Kidney (tissue), 14 donors: ENCODE measurements around the gene ESYT2. TPM values are rescaled to one million over a fixed set of nuclear protein-coding genes. Genes with fewer than 3 reads are reported as not detected.

Source experiments
- DNase-seq, 5 donors: peaks; one replicate each; pipeline ENCODE4 v3.0.0-alpha.2; 2013 to 2020
- FAIRE-seq: peaks from 2 replicates; lab custom pipeline; 2012; peaks lifted over from hg19 to GRCh38; lab: Jason Lieb, UNC
- H3K27ac ChIP-seq, 2 donors: one replicate each; pipeline ENCODE4 v1.7.0; 2013; ENCODE audit warnings: low read depth in 2 of 2, low read length in 2 of 2, inconsistent platforms in 1 of 2
- H3K27me3 ChIP-seq: one replicate; pipeline ENCODE4 v1.7.1; 2013; ENCODE audit warnings: low read length, inconsistent platforms; ENCODE audit not compliant: control insufficient read depth, insufficient read depth
- H3K36me3 ChIP-seq, 3 donors: one replicate each; pipeline versions ENCODE4 v1.7.0 to v1.7.1; 2013; ENCODE audit warnings: low read length in 3 of 3, control low read depth in 1 of 3, inconsistent platforms in 1 of 3; ENCODE audit not compliant: insufficient read depth in 3 of 3, control insufficient read depth in 2 of 3
- H3K4me1 ChIP-seq, 3 donors: one replicate each; pipeline versions ENCODE4 v1.7.0 to v1.7.1; 2013; ENCODE audit warnings: low read length in 3 of 3, inconsistent platforms in 1 of 3, low read depth in 1 of 3; ENCODE audit not compliant: control insufficient read depth in 2 of 3, insufficient read depth in 2 of 3
- H3K4me3 ChIP-seq, 3 donors: one replicate each; pipeline versions ENCODE4 v1.7.0 to v1.8.1; 2013; ENCODE audit warnings: low read length in 3 of 3, control low read depth in 1 of 3, inconsistent platforms in 1 of 3
- H3K9ac ChIP-seq, 3 donors: one replicate each; pipeline versions ENCODE4 v1.7.0 to v1.7.1; 2013; ENCODE audit warnings: low read length in 3 of 3, control low read depth in 1 of 3, inconsistent platforms in 1 of 3
- H3K9me3 ChIP-seq, 3 donors: one replicate each; pipeline versions ENCODE4 v1.7.0 to v1.7.1; 2013; ENCODE audit warnings: low read length in 3 of 3, control low read depth in 1 of 3, inconsistent platforms in 1 of 3; ENCODE audit not compliant: control insufficient read depth in 2 of 3, insufficient read depth in 1 of 3
- CTCF ChIP-seq: IDR thresholded peaks from 3 replicates; pipeline ENCODE4 v1.5.1; 2012; ENCODE audit warnings: mild to moderate bottlenecking, moderate library complexity, borderline replicate concordance; ENCODE audit not compliant: insufficient read depth; ENCODE audit errors: extremely low read depth
- intact Hi-C: fragments of 100-400 bp; cut with DNase I; formaldehyde crosslinking; loops from one replicate; pipeline ENCODE4 v1.11.1; 2022
- polyA plus RNA-seq: library from polyadenylated mRNA; stranded (reverse); fragments of 350-450 nt; fragmentation: Illumina TruSeq; extraction: RNeasy Lipid Tissue Mini Kit (QIAGEN cat#74804); gene quantifications from one replicate; pipeline ENCODE4 v1.2.3, GENCODE V29; 2014; ENCODE audit warnings: low read depth, low replicate concordance; ENCODE audit not compliant: insufficient read depth
- total RNA-seq: library from RNA; stranded (reverse); fragmentation: NEBNext Ultra II Directional; extraction: Animal tissue kit (Norgen Biotek cat#: 25700); gene quantifications from one replicate; pipeline ENCODE4 v1.2.1, GENCODE V29; 2021
- donor health status: control.
- donor health status: control.
- donor health status: control.
- donor health status: control.
- donor health status: control.
- donor health status: DM: yes; HTN: yes; CAD: no.
- donor health status: Normal renal cell carcinoma (clear cell type).

ESYT2 gene
- total and polyA plus RNA-seq, 2 donors from 2014 or later, result 19.4 to 95.8 TPM

GRCh38 chr7:158803367-158803969, 25.8 kb downstream of the ESYT2 start:
- Histone ChIP-seq H3K4me3 (no peak overlapping the region), H3K4me1 (peaks cover 0 to 5% (median 4%) of the 10 kb centered on the region in 3 donors), H3K9me3 (no peaks in the 10 kb centered on the region), H3K36me3 (peaks cover 0 to 3% (median 0%) of the 10 kb centered on the region in 3 donors), H3K9ac (no peak overlapping the region), H3K27ac (peak overlapping the region in 1 of 2 donors; percentile 14), H3K27me3 (no peaks in the 10 kb centered on the region)
- intact Hi-C loops, result no loop called here
- DNase-seq (no peak), FAIRE-seq (no peak)
- TF ChIP-seq CTCF, result no peak

- H3K27me3 ChIP-seq, result no peaks in the 10 kb centered on the region
- FAIRE-seq (peak; percentile 11), DNase-seq (peak in 1 of 5 donors; percentile 22)
- H3K9me3 ChIP-seq, result no peaks in the 10 kb centered on the region
- no peak overlapping the region for H3K9ac ChIP-seq
- H3K4me3 ChIP-seq, result no peak overlapping the region
- no peaks in the 10 kb centered on the region for H3K36me3 ChIP-seq
- H3K4me1 ChIP-seq, result peaks cover 0 to 5% (median 4%) of the 10 kb centered on the region in 3 donors
- H3K27ac ChIP-seq, result peak overlapping the region in 1 of 2 donors; percentile 14
- TF ChIP-seq CTCF, result no peak
- intact Hi-C loops, result no loop called here
These were observed 26.6 kb downstream of the ESYT2 start for GRCh38 chr7:158802535-158803366.

- no peak for FAIRE-seq
- no peaks in the 10 kb centered on the region for H3K27me3 ChIP-seq
- H3K9me3 ChIP-seq, result no peaks in the 10 kb centered on the region
- H3K27ac ChIP-seq, result no peak overlapping the region
- peaks cover 2 to 27% (median 17%) of the 10 kb centered on the region in 3 donors for H3K36me3 ChIP-seq
- no peak overlapping the region for H3K9ac ChIP-seq
- intact Hi-C loops, result no loop called here
- no peak overlapping the region for H3K4me3 ChIP-seq
- TF ChIP-seq CTCF, result no peak
- DNase-seq, result no peak
- H3K4me1 ChIP-seq, result peaks cover 0 to 7% (median 5%) of the 10 kb centered on the region in 3 donors
These were observed 30.6 kb downstream of the ESYT2 start for GRCh38 chr7:158798741-158799140.
